HG03196 (cell line): ENCODE results near the gene PCP4L1.

ENCODE experiments used
- ATAC-seq: cut with Tn5 transposase; IDR thresholded peaks from one replicate; pipeline ENCODE4 v1.9.1; 2021; ENCODE audit not compliant: unreplicated experiment

The PCP4L1 gene

GRCh38 chr1:161265305-161265704, 6.8 kb downstream of the PCP4L1 start:
- no peak for ATAC-seq

- no peak for ATAC-seq
Observed at GRCh38 chr1:161266202-161266601, 7.7 kb downstream of the PCP4L1 start.

GRCh38 chr1:161266836-161267235, 8.3 kb downstream of the PCP4L1 start:
- no peak for ATAC-seq

GRCh38 chr1:161267321-161267720, 8.8 kb downstream of the PCP4L1 start:
- no peak for ATAC-seq

GRCh38 chr1:161273402-161273801, 14.9 kb downstream of the PCP4L1 start:
- no peak for ATAC-seq

- no peak for ATAC-seq
Observed at GRCh38 chr1:161274874-161275273, 16.3 kb downstream of the PCP4L1 start.

- ATAC-seq: no peak
Observed at GRCh38 chr1:161282991-161283390, 24.4 kb downstream of the PCP4L1 start.

- ATAC-seq: no peak
Observed at GRCh38 chr1:161285113-161285512, 26.6 kb downstream of the PCP4L1 start.

- no peak for ATAC-seq
Observed at GRCh38 chr1:161285521-161285920, 27.0 kb downstream of the PCP4L1 start.

- ATAC-seq: no peak
Observed at GRCh38 chr1:161287482-161288054, 29.0 kb downstream of the PCP4L1 start.

GRCh38 chr1:161290779-161291178, 32.2 kb downstream of the PCP4L1 start:
- no peak for ATAC-seq

- no peak for ATAC-seq
Observed at GRCh38 chr1:161297415-161297814, 38.9 kb downstream of the PCP4L1 start.

- no peak for ATAC-seq
Observed at GRCh38 chr1:161298116-161298515, 39.6 kb downstream of the PCP4L1 start.

- ATAC-seq: no peak
Observed at GRCh38 chr1:161299347-161299746, 40.8 kb downstream of the PCP4L1 start.

- ATAC-seq: no peak
Observed at GRCh38 chr1:161300478-161300877, 41.9 kb downstream of the PCP4L1 start.

- no peak for ATAC-seq
Observed at GRCh38 chr1:161304927-161305866, 46.7 kb downstream of the PCP4L1 start.

- no peak for ATAC-seq
Observed at GRCh38 chr1:161305867-161306519, 47.4 kb downstream of the PCP4L1 start.

- ATAC-seq: no peak
Observed at GRCh38 chr1:161307230-161307768, 48.8 kb downstream of the PCP4L1 start.

GRCh38 chr1:161307892-161308638, 49.5 kb downstream of the PCP4L1 start:
- ATAC-seq: no peak

GRCh38 chr1:161309868-161310267, 51.3 kb downstream of the PCP4L1 start, which contains the start of gene MPZ:
TSS of gene MPZ (minus strand) at chr1:161309968. CDS start at chr1:161309905, 63 bp downstream.
- ATAC-seq: no peak
